ENCODE results near the gene ZNF664.

DNA sequence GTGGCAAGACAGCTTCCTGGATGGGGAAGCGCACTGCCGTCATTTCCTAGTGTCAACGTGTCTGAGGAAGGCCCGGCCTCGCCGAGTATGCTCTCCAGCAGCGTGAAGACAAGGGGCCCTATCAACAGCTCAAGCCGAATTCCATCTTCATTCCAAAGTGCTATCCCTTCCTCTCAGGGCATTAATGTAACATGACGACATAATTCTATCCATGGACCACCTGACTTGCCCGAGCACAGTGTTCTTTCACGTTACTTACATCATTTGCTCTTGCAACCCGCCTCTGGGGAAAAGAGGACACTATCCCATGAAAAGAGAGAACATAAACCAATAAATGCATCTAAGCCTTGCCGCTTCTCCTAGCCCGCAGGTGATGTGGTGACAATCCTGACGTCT, 23.2 kb upstream of the ZNF664 start:
- TF ChIP-seq EZH2phosphoT487 (IDR thresholded peaks at IDR 0.05; ENCODE audit: insufficient read depth, low read depth) (no peak), EZH2 (IDR thresholded peaks at IDR 0.05; ENCODE audit: insufficient read depth, poor library complexity, severe bottlenecking) (no peak)

Data from GM23248 (cell line).